Measurements from ENCODE around the gene TSEN15. TPM values are rescaled to one million over a fixed set of nuclear protein-coding genes. Genes with fewer than 3 reads are reported as not detected.

The TSEN15 gene
- polyA plus RNA-seq, 1 donor (not counting 4 experiments of a cell fraction or from before 2014, with no cell fraction given), result 46.7 TPM

DNA sequence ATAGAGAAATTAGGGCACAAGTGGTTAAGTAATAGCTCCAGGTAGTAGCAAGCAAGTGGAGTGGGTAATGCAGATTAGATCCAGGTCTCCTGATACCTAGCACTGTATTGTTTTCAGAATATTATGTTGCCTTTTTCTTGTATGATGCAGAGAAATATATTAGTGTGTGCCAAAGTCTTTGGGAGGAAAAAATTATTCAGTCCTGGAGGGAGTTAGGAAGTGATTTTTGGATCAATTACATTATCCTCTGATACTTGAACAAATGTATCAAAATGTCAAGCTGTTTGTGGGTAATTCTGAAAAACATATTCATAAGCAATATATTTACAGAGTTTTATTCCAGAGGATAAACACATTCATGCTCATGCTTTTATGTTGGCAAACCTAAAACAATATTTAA is 28.8 kb downstream of the TSEN15 start:
- dilution Hi-C loops (cut with MboI; ENCODE audit: extremely low pct_ligation_motif_present, low sequenced_read_pairs), result no loop called here
- Histone ChIP-seq H3K27me3 (ENCODE audit: control insufficient read depth, extremely low read depth, insufficient read depth, low read length) (no peaks in the 10 kb centered on the region), H3K9me1 (ENCODE audit: control insufficient read depth, extremely low read depth, insufficient read depth, low read length) (no peaks in the 10 kb centered on the region), H3K9ac (ENCODE audit: control insufficient read depth, extremely low read depth, insufficient read depth, low read length) (no peak overlapping the region), H3K4me1 (ENCODE audit: control insufficient read depth, extremely low read depth, insufficient read depth, low read length) (no peaks in the 10 kb centered on the region), H4K20me1 (ENCODE audit: control insufficient read depth, extremely low read depth, insufficient read depth, low read length) (no peaks in the 10 kb centered on the region), H3K27ac (ENCODE audit: control insufficient read depth, insufficient read depth, low read length) (no peak overlapping the region), H3K9me3 (ENCODE audit: control insufficient read depth, low read depth, low read length) (no peaks in the 10 kb centered on the region), H3K79me2 (ENCODE audit: control insufficient read depth, insufficient read depth, low read length) (no peaks in the 10 kb centered on the region), H2AFZ (ENCODE audit: control insufficient read depth, low read length) (no peak overlapping the region), H3K4me3 (ENCODE audit: control insufficient read depth in 2 of 3, extremely low read depth in 1 of 3, insufficient read depth in 2 of 3, low read depth in 1 of 3, low read length in 3 of 3) (no peak overlapping the region), H3K4me2 (ENCODE audit: control insufficient read depth, extremely low read depth, insufficient read depth, low read depth, low read length) (no peak overlapping the region), H3K36me3 (ENCODE audit: control insufficient read depth in 2 of 2, extremely low read depth in 1 of 2, insufficient read depth in 2 of 2, low read length in 2 of 2) (no peaks in the 10 kb centered on the region)
- FAIRE-seq (no peak), DNase-seq (ENCODE audit: low read depth, low spot score) (no peak)
- TF ChIP-seq, protein P1, sequence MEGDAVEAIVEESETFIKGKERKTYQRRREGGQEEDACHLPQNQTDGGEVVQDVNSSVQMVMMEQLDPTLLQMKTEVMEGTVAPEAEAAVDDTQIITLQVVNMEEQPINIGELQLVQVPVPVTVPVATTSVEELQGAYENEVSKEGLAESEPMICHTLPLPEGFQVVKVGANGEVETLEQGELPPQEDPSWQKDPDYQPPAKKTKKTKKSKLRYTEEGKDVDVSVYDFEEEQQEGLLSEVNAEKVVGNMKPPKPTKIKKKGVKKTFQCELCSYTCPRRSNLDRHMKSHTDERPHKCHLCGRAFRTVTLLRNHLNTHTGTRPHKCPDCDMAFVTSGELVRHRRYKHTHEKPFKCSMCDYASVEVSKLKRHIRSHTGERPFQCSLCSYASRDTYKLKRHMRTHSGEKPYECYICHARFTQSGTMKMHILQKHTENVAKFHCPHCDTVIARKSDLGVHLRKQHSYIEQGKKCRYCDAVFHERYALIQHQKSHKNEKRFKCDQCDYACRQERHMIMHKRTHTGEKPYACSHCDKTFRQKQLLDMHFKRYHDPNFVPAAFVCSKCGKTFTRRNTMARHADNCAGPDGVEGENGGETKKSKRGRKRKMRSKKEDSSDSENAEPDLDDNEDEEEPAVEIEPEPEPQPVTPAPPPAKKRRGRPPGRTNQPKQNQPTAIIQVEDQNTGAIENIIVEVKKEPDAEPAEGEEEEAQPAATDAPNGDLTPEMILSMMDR (optimal IDR thresholded peaks at IDR 0.05 in 1 of 3, IDR thresholded peaks at IDR 0.05 in 1 of 3, conservative IDR thresholded peaks at IDR 0.05 in 1 of 3; ENCODE audit: extremely low read depth in 1 of 3, insufficient read depth in 2 of 3, low read length in 3 of 3), result no peak
- no peak for TF ChIP-seq EZH2 (IDR thresholded peaks at IDR 0.05; ENCODE audit: low read length)

DNA sequence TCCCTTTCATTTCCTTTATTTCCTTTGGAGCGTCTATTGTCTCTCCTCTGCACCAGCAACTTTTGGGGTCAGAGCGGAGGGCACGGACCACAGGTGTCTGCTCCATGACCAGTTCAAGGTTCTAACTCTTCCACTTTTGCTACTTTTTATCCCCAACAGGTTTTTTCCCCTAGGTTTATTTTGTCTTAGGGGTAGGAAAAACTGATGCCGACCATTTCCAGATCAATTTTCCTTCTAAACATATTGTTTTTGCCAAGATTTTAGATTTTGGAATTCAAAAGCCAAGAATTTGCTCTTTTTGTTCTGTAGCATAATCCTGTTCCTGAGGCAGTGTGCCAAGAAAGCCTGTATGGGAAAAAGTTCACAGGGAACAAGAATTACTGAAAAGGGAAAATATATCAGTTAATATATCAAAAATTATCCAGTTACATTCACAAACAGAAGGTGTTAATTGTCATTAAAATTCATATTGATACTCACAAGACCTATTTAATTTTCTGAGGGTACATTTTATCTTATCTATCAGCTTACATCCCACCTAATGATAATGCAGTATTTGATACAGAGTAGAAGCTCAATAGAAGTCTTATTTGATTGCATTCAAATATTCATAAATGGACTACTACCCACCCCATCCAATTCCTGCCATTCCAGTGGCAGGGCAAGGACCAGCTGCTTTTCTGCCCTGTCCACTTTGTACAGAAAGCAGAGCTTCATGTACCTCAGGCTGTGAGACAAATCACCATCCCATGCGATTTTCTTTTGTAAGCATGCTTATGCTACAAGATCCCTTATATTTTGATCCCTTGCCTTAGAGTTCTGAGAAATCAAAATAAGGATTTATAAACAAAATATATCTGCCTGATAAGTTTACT is 31.2 kb downstream of the TSEN15 start:
- Histone ChIP-seq H3K9me3 (ENCODE audit: control insufficient read depth, low read depth, low read length) (no peaks in the 10 kb centered on the region), H4K20me1 (ENCODE audit: control insufficient read depth, extremely low read depth, insufficient read depth, low read length) (no peaks in the 10 kb centered on the region), H3K4me2 (ENCODE audit: control insufficient read depth, extremely low read depth, insufficient read depth, low read depth, low read length) (no peak overlapping the region), H3K4me3 (ENCODE audit: control insufficient read depth in 2 of 3, extremely low read depth in 1 of 3, insufficient read depth in 2 of 3, low read depth in 1 of 3, low read length in 3 of 3) (no peak overlapping the region), H3K9ac (ENCODE audit: control insufficient read depth, extremely low read depth, insufficient read depth, low read length) (no peak overlapping the region), H3K79me2 (ENCODE audit: control insufficient read depth, insufficient read depth, low read length) (no peaks in the 10 kb centered on the region), H3K27ac (ENCODE audit: control insufficient read depth, insufficient read depth, low read length) (no peak overlapping the region), H3K27me3 (ENCODE audit: control insufficient read depth, extremely low read depth, insufficient read depth, low read length) (no peaks in the 10 kb centered on the region), H3K9me1 (ENCODE audit: control insufficient read depth, extremely low read depth, insufficient read depth, low read length) (no peaks in the 10 kb centered on the region), H3K4me1 (ENCODE audit: control insufficient read depth, extremely low read depth, insufficient read depth, low read length) (no peaks in the 10 kb centered on the region), H3K36me3 (ENCODE audit: control insufficient read depth in 2 of 2, extremely low read depth in 1 of 2, insufficient read depth in 2 of 2, low read length in 2 of 2) (no peaks in the 10 kb centered on the region), H2AFZ (ENCODE audit: control insufficient read depth, low read length) (no peak overlapping the region)
- DNase-seq (ENCODE audit: low read depth, low spot score) (no peak), FAIRE-seq (no peak)
- dilution Hi-C loops (cut with MboI; ENCODE audit: extremely low pct_ligation_motif_present, low sequenced_read_pairs), result no loop called here
- no peak for TF ChIP-seq EZH2 (IDR thresholded peaks at IDR 0.05; ENCODE audit: low read length)
- TF ChIP-seq, protein P1 (optimal IDR thresholded peaks at IDR 0.05 in 1 of 3, IDR thresholded peaks at IDR 0.05 in 1 of 3, conservative IDR thresholded peaks at IDR 0.05 in 1 of 3; ENCODE audit: extremely low read depth in 1 of 3, insufficient read depth in 2 of 3, low read length in 3 of 3), result no peak

Measured in keratinocyte (primary cell).